Activated B cell treated with CpG ODN at 0.5 μM for 24 hours (primary cell): Measurements from ENCODE around the gene FGFR3. TPM values are rescaled to one million over a fixed set of nuclear protein-coding genes. Genes with fewer than 3 reads are reported as not detected.

Experiments used
- ATAC-seq: fragments of 200-7000 bp; cut with Tn5 transposase; one replicate; pipeline ENCODE4 v1.10.0; 2021; ENCODE audit warnings: low read depth, mild to moderate bottlenecking, moderate library complexity
- CTCF ChIA-PET: fragments of 350-600 bp; sonication (Branson Sonifier 250); formaldehyde crosslinking; loops from one replicate; lab custom pipeline; 2021; ENCODE audit warnings: antibody characterized with exemption; lab: Charles Lee
- POLR2A ChIA-PET: fragments of 350-600 bp; sonication (Branson Sonifier 250); formaldehyde crosslinking; loops from one replicate; lab custom pipeline; 2021; ENCODE audit warnings: antibody characterized with exemption; lab: Charles Lee
- DNase-seq: peaks from one replicate; pipeline ENCODE4 v3.0.0; 2022
- H3K27ac Mint-ChIP-seq: one replicate; pipeline ENCODE4 v1.8.0; 2020; ENCODE audit warnings: mixed read lengths
- H3K27me3 Mint-ChIP-seq: one replicate; pipeline ENCODE4 v1.8.0; 2021; ENCODE audit warnings: mixed read lengths
- H3K36me3 Mint-ChIP-seq: one replicate; pipeline ENCODE4 v1.8.0; 2021; ENCODE audit warnings: low read depth, mixed read lengths
- H3K4me1 Mint-ChIP-seq: one replicate; pipeline ENCODE4 v1.8.0; 2021; ENCODE audit warnings: mixed read lengths
- H3K4me3 Mint-ChIP-seq: one replicate; pipeline ENCODE4 v1.8.0; 2020; ENCODE audit warnings: mild to moderate bottlenecking, mixed read lengths
- H3K9me3 Mint-ChIP-seq: one replicate; pipeline ENCODE4 v1.8.0; 2020; ENCODE audit warnings: mixed read lengths
- CTCF ChIP-seq: fragments of 200-600 bp; IDR thresholded peaks from one replicate; pipeline ENCODE4 v1.8.0; 2022; ENCODE audit warnings: antibody characterized with exemption, mild to moderate bottlenecking
- intact Hi-C: fragments of 100-400 bp; cut with micrococcal nuclease; formaldehyde crosslinking; loops from one replicate; pipeline ENCODE4 v1.15.1; 2024
- total RNA-seq: library from RNA; stranded (reverse); gene quantifications from 2 replicates; pipeline ENCODE4 v1.2.3, GENCODE V29; 2022

FGFR3 gene
- total RNA-seq, 1 donor from 2014 or later: 0.40 TPM

DNA sequence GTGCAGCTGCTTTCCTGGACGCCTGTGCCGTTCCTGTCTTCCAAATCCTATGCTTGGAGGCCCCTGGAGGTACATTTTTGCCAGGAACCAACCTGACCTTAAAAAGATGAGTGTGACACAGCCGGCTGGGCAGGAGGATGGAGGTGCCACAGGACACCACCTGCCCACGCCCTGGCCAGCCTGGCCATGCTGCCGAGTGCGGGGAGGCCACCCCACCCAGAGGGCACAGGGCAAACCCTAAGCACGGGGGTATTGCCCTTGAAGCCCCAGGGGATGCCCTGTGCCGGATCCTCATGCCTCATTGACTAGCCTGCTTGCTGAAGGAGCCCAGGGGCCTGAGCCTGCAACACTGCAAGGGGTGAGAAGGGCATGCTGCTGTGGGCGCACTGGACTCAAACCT lies 20.1 kb downstream of the FGFR3 start:
- ATAC-seq (no peak), DNase-seq (no peak)
- no peaks in the 10 kb centered on the region for H3K9me3 Mint-ChIP-seq
- H3K4me1 Mint-ChIP-seq: no peaks in the 10 kb centered on the region
- H3K4me3 Mint-ChIP-seq: no peak overlapping the region
- intact Hi-C loops: loop anchor here (5.0 kb wide), 1 partner anchor 46 kb away; no protein-coding TSS in a partner anchor
- no peaks in the 10 kb centered on the region for H3K27me3 Mint-ChIP-seq
- POLR2A ChIA-PET: no interaction called here
- no peak for TF ChIP-seq CTCF
- CTCF ChIA-PET: interaction anchor here (0.9 kb wide), 1 partner anchor 74 kb away, joined by 3 read pairs; no protein-coding TSS in a partner anchor
- peaks cover 49% of the 10 kb centered on the region for H3K36me3 Mint-ChIP-seq
- no peak overlapping the region for H3K27ac Mint-ChIP-seq

GRCh38 chr4:1813915-1814314 lies 20.8 kb downstream of the FGFR3 start:
- peak; percentile 41 for ATAC-seq
- intact Hi-C loops: loop anchor here (5.0 kb wide), 1 partner anchor 47 kb away; no protein-coding TSS in a partner anchor
- no peak overlapping the region for H3K4me3 Mint-ChIP-seq
- no peak for DNase-seq
- ChIA-PET CTCF (no interaction called here), POLR2A (no interaction called here)
- H3K9me3 Mint-ChIP-seq: no peaks in the 10 kb centered on the region
- H3K27ac Mint-ChIP-seq: no peak overlapping the region
- no peaks in the 10 kb centered on the region for H3K27me3 Mint-ChIP-seq
- peaks cover 56% of the 10 kb centered on the region for H3K36me3 Mint-ChIP-seq
- no peaks in the 10 kb centered on the region for H3K4me1 Mint-ChIP-seq
- TF ChIP-seq CTCF: no peak

- peaks cover 61% of the 10 kb centered on the region for H3K36me3 Mint-ChIP-seq
- POLR2A ChIA-PET: no interaction called here
Observed at GRCh38 chr4:1814453-1814852, 21.4 kb downstream of the FGFR3 start.

GRCh38 chr4:1815096-1815996 lies 22.3 kb downstream of the FGFR3 start:
- H3K36me3 Mint-ChIP-seq: peaks cover 70% of the 10 kb centered on the region

More at GRCh38 chr4:1814453-1814852, 21.4 kb downstream of the FGFR3 start:
- Mint-ChIP-seq H3K9me3 (no peaks in the 10 kb centered on the region), H3K4me3 (no peak overlapping the region), H3K27ac (no peak overlapping the region), H3K4me1 (no peaks in the 10 kb centered on the region), H3K27me3 (no peaks in the 10 kb centered on the region)
- intact Hi-C loops: loop anchor here (5.0 kb wide), 1 partner anchor 47 kb away; no protein-coding TSS in a partner anchor
- no peak for DNase-seq
- ATAC-seq: no peak
- no peak for TF ChIP-seq CTCF
- CTCF ChIA-PET: no interaction called here

More at GRCh38 chr4:1815096-1815996, 22.3 kb downstream of the FGFR3 start:
- ChIA-PET POLR2A (interaction anchor here (0.5 kb wide), 1 partner anchor 114 kb away, joined by 5 read pairs; no protein-coding TSS in a partner anchor), CTCF (no interaction called here)
- H3K4me1 Mint-ChIP-seq: no peaks in the 10 kb centered on the region
- ATAC-seq: no peak
- no peak overlapping the region for H3K27ac Mint-ChIP-seq
- no peaks in the 10 kb centered on the region for H3K9me3 Mint-ChIP-seq
- no peak for TF ChIP-seq CTCF
- DNase-seq: peak; percentile 10
- no peaks in the 10 kb centered on the region for H3K27me3 Mint-ChIP-seq
- no peak overlapping the region for H3K4me3 Mint-ChIP-seq
- intact Hi-C loops: no loop called here
